ENCODE measurements around the gene CTBP2. TPM values are rescaled to one million over a fixed set of nuclear protein-coding genes. Genes with fewer than 3 reads are reported as not detected.

Gene CTBP2
- total and polyA plus RNA-seq, 8 donors: 21.4 to 60.8 (median 31.1) TPM

GRCh38 chr10:125095228-125095627 is 65.1 kb downstream of the CTBP2 start:
- Histone ChIP-seq H3K27ac (no peak overlapping the region), H3K4me3 (no peak overlapping the region), H3K36me3 (no peaks in the 10 kb centered on the region), H3K9me3 (no peaks in the 10 kb centered on the region), H3K27me3 (no peaks in the 10 kb centered on the region), H3K4me1 (peaks cover 0 to 10% (median 0%) of the 10 kb centered on the region in 3 donors)
- FAIRE-seq: no peak
- TF ChIP-seq CTCF (IDR thresholded peaks at IDR 0.05): no peak
- peak in 1 of 6 donors; percentile 32 for DNase-seq
- intact Hi-C loops (cut with DNase I): no loop called here
- WGBS, 2 donors: 88 to 93% methylated on average over 6 of the region's 6 CpGs
- ATAC-seq: no peak

- ATAC-seq: no peak
- peaks cover 0 to 10% (median 0%) of the 10 kb centered on the region in 3 donors for H3K4me1 ChIP-seq
- no peaks in the 10 kb centered on the region for H3K27me3 ChIP-seq
- intact Hi-C loops (cut with DNase I): no loop called here
- no peak for FAIRE-seq
- H3K4me3 ChIP-seq: no peak overlapping the region
- DNase-seq: peak in 1 of 6 donors; percentile 42
- H3K9me3 ChIP-seq: no peaks in the 10 kb centered on the region
- H3K36me3 ChIP-seq: no peaks in the 10 kb centered on the region
- 86 to 87% methylated on average over 8 of the region's 8 CpGs for WGBS, 2 donors
- TF ChIP-seq CTCF (IDR thresholded peaks at IDR 0.05): no peak
- no peak overlapping the region for H3K27ac ChIP-seq
Observed at GRCh38 chr10:125094806-125095205, 65.6 kb downstream of the CTBP2 start.

GRCh38 chr10:125093974-125094705 is 66.2 kb downstream of the CTBP2 start:
- Histone ChIP-seq H3K36me3 (no peaks in the 10 kb centered on the region), H3K4me1 (peaks cover 0 to 10% (median 0%) of the 10 kb centered on the region in 3 donors), H3K4me3 (no peak overlapping the region), H3K27ac (peak overlapping the region in 1 of 4 donors; percentile 19), H3K9me3 (no peaks in the 10 kb centered on the region), H3K27me3 (no peaks in the 10 kb centered on the region)
- TF ChIP-seq CTCF (IDR thresholded peaks at IDR 0.05): no peak
- FAIRE-seq (no peak), DNase-seq (no peak), ATAC-seq (no peak)
- 88 to 91% methylated on average over 21 of the region's 21 CpGs for WGBS, 2 donors
- intact Hi-C loops (cut with DNase I): no loop called here

- no peak for TF ChIP-seq CTCF (IDR thresholded peaks at IDR 0.05)
- ATAC-seq (peak in 3 of 4 donors; percentile 36 to 51 (median 43)), FAIRE-seq (no peak), DNase-seq (peak in 1 of 6 donors; percentile 37)
- Histone ChIP-seq H3K4me3 (no peak overlapping the region), H3K36me3 (no peaks in the 10 kb centered on the region), H3K27ac (peak overlapping the region in 1 of 4 donors; percentile 19), H3K27me3 (no peaks in the 10 kb centered on the region), H3K4me1 (peaks cover 0 to 10% (median 0%) of the 10 kb centered on the region in 3 donors), H3K9me3 (no peaks in the 10 kb centered on the region)
- intact Hi-C loops (cut with DNase I): no loop called here
- WGBS, 2 donors: 67 to 68% methylated on average over 17 of the region's 17 CpGs
Observed at GRCh38 chr10:125093199-125093973, 67.0 kb downstream of the CTBP2 start.
